ENCODE measurements around the gene ZBED2. TPM values are rescaled to one million over a fixed set of nuclear protein-coding genes. Genes with fewer than 3 reads are reported as not detected.

The ZBED2 gene
- total and polyA plus RNA-seq, 2 of the 8 experiments (the other 6 are each of a cell fraction or from before 2014, with no cell fraction given), result not detected

GRCh38 chr3:111568355-111568754 lies 26.8 kb downstream of the ZBED2 start (continued):
- no peak for TF ChIP-seq CBX5 (IDR thresholded peaks at IDR 0.05; ENCODE audit: low read depth, low read length)

Data from H1 (cell line).